Measurements from ENCODE around the gene SLC29A3.

SLC29A3 gene

GRCh38 chr10:71370031-71370430, 51.0 kb downstream of the SLC29A3 start:
- H3K27ac ChIP-seq (ENCODE audit: low read depth, low read length): no peak overlapping the region
- H3K4me3 ChIP-seq (ENCODE audit: low read depth, low read length): no peak overlapping the region
- no peak overlapping the region for H3K9ac ChIP-seq (ENCODE audit: low read depth, low read length)
- H3K27me3 ChIP-seq (ENCODE audit: control insufficient read depth, insufficient read depth, low read length): no peaks in the 10 kb centered on the region
- no peaks in the 10 kb centered on the region for H3K36me3 ChIP-seq (ENCODE audit: control insufficient read depth, insufficient read depth, low read length)
- H3K9me3 ChIP-seq (ENCODE audit: control insufficient read depth, insufficient read depth, low read length): no peaks in the 10 kb centered on the region
- no peaks in the 10 kb centered on the region for H3K4me1 ChIP-seq (ENCODE audit: control insufficient read depth, insufficient read depth, low read length)

GRCh38 chr10:71371750-71372166, 52.7 kb downstream of the SLC29A3 start:
- Histone ChIP-seq H3K9ac (ENCODE audit: low read depth, low read length) (no peak overlapping the region), H3K27ac (ENCODE audit: low read depth, low read length) (no peak overlapping the region)

GRCh38 chr10:71372882-71373495, 53.9 kb downstream of the SLC29A3 start:
- H3K9ac ChIP-seq (ENCODE audit: low read depth, low read length): no peak overlapping the region
- no peaks in the 10 kb centered on the region for H3K4me1 ChIP-seq (ENCODE audit: control insufficient read depth, insufficient read depth, low read length)
- no peak overlapping the region for H3K4me3 ChIP-seq (ENCODE audit: low read depth, low read length)

More at GRCh38 chr10:71371750-71372166, 52.7 kb downstream of the SLC29A3 start:
- H3K36me3 ChIP-seq (ENCODE audit: control insufficient read depth, insufficient read depth, low read length): no peaks in the 10 kb centered on the region
- no peaks in the 10 kb centered on the region for H3K9me3 ChIP-seq (ENCODE audit: control insufficient read depth, insufficient read depth, low read length)
- H3K4me3 ChIP-seq (ENCODE audit: low read depth, low read length): no peak overlapping the region
- no peaks in the 10 kb centered on the region for H3K4me1 ChIP-seq (ENCODE audit: control insufficient read depth, insufficient read depth, low read length)
- H3K27me3 ChIP-seq (ENCODE audit: control insufficient read depth, insufficient read depth, low read length): no peaks in the 10 kb centered on the region

GRCh38 chr10:71374481-71375233, 55.6 kb downstream of the SLC29A3 start:
- Histone ChIP-seq H3K27ac (ENCODE audit: low read depth, low read length) (no peak overlapping the region), H3K4me1 (ENCODE audit: control insufficient read depth, insufficient read depth, low read length) (no peaks in the 10 kb centered on the region), H3K9ac (ENCODE audit: low read depth, low read length) (no peak overlapping the region), H3K36me3 (ENCODE audit: control insufficient read depth, insufficient read depth, low read length) (no peaks in the 10 kb centered on the region), H3K4me3 (ENCODE audit: low read depth, low read length) (no peak overlapping the region), H3K27me3 (ENCODE audit: control insufficient read depth, insufficient read depth, low read length) (no peaks in the 10 kb centered on the region), H3K9me3 (ENCODE audit: control insufficient read depth, insufficient read depth, low read length) (no peaks in the 10 kb centered on the region)

More at GRCh38 chr10:71372882-71373495, 53.9 kb downstream of the SLC29A3 start:
- H3K36me3 ChIP-seq (ENCODE audit: control insufficient read depth, insufficient read depth, low read length): no peaks in the 10 kb centered on the region
- H3K9me3 ChIP-seq (ENCODE audit: control insufficient read depth, insufficient read depth, low read length): no peaks in the 10 kb centered on the region
- no peaks in the 10 kb centered on the region for H3K27me3 ChIP-seq (ENCODE audit: control insufficient read depth, insufficient read depth, low read length)
- no peak overlapping the region for H3K27ac ChIP-seq (ENCODE audit: low read depth, low read length)

- H3K9ac ChIP-seq (ENCODE audit: low read depth, low read length): no peak overlapping the region
- H3K27ac ChIP-seq (ENCODE audit: low read depth, low read length): no peak overlapping the region
- no peaks in the 10 kb centered on the region for H3K36me3 ChIP-seq (ENCODE audit: control insufficient read depth, insufficient read depth, low read length)
- H3K4me3 ChIP-seq (ENCODE audit: low read depth, low read length): no peak overlapping the region
- H3K9me3 ChIP-seq (ENCODE audit: control insufficient read depth, insufficient read depth, low read length): no peaks in the 10 kb centered on the region
- H3K4me1 ChIP-seq (ENCODE audit: control insufficient read depth, insufficient read depth, low read length): no peaks in the 10 kb centered on the region
- H3K27me3 ChIP-seq (ENCODE audit: control insufficient read depth, insufficient read depth, low read length): no peaks in the 10 kb centered on the region
Observed at GRCh38 chr10:71375952-71376351, 56.9 kb downstream of the SLC29A3 start.

GRCh38 chr10:71378336-71379117, 59.5 kb downstream of the SLC29A3 start:
- Histone ChIP-seq H3K9ac (ENCODE audit: low read depth, low read length) (no peak overlapping the region), H3K9me3 (ENCODE audit: control insufficient read depth, insufficient read depth, low read length) (no peaks in the 10 kb centered on the region), H3K27me3 (ENCODE audit: control insufficient read depth, insufficient read depth, low read length) (no peaks in the 10 kb centered on the region), H3K4me3 (ENCODE audit: low read depth, low read length) (no peak overlapping the region), H3K4me1 (ENCODE audit: control insufficient read depth, insufficient read depth, low read length) (no peaks in the 10 kb centered on the region), H3K36me3 (ENCODE audit: control insufficient read depth, insufficient read depth, low read length) (no peaks in the 10 kb centered on the region), H3K27ac (ENCODE audit: low read depth, low read length) (no peak overlapping the region)

GRCh38 chr10:71379118-71379766, 60.2 kb downstream of the SLC29A3 start:
- no peaks in the 10 kb centered on the region for H3K36me3 ChIP-seq (ENCODE audit: control insufficient read depth, insufficient read depth, low read length)
- H3K27ac ChIP-seq (ENCODE audit: low read depth, low read length): no peak overlapping the region
- H3K9ac ChIP-seq (ENCODE audit: low read depth, low read length): no peak overlapping the region
- H3K27me3 ChIP-seq (ENCODE audit: control insufficient read depth, insufficient read depth, low read length): no peaks in the 10 kb centered on the region
- no peaks in the 10 kb centered on the region for H3K4me1 ChIP-seq (ENCODE audit: control insufficient read depth, insufficient read depth, low read length)
- H3K4me3 ChIP-seq (ENCODE audit: low read depth, low read length): no peak overlapping the region
- H3K9me3 ChIP-seq (ENCODE audit: control insufficient read depth, insufficient read depth, low read length): no peaks in the 10 kb centered on the region

- Histone ChIP-seq H3K27ac (ENCODE audit: low read depth, low read length) (no peak overlapping the region), H3K36me3 (ENCODE audit: control insufficient read depth, insufficient read depth, low read length) (no peaks in the 10 kb centered on the region), H3K4me3 (ENCODE audit: low read depth, low read length) (no peak overlapping the region), H3K9me3 (ENCODE audit: control insufficient read depth, insufficient read depth, low read length) (no peaks in the 10 kb centered on the region), H3K4me1 (ENCODE audit: control insufficient read depth, insufficient read depth, low read length) (no peaks in the 10 kb centered on the region), H3K9ac (ENCODE audit: low read depth, low read length) (no peak overlapping the region), H3K27me3 (ENCODE audit: control insufficient read depth, insufficient read depth, low read length) (no peaks in the 10 kb centered on the region)
Observed at GRCh38 chr10:71380841-71381240, 61.8 kb downstream of the SLC29A3 start.

GRCh38 chr10:71381611-71382010, 62.6 kb downstream of the SLC29A3 start:
- no peaks in the 10 kb centered on the region for H3K9me3 ChIP-seq (ENCODE audit: control insufficient read depth, insufficient read depth, low read length)
- no peak overlapping the region for H3K9ac ChIP-seq (ENCODE audit: low read depth, low read length)
- H3K4me3 ChIP-seq (ENCODE audit: low read depth, low read length): no peak overlapping the region
- H3K27me3 ChIP-seq (ENCODE audit: control insufficient read depth, insufficient read depth, low read length): no peaks in the 10 kb centered on the region
- no peak overlapping the region for H3K27ac ChIP-seq (ENCODE audit: low read depth, low read length)
- H3K36me3 ChIP-seq (ENCODE audit: control insufficient read depth, insufficient read depth, low read length): no peaks in the 10 kb centered on the region
- no peaks in the 10 kb centered on the region for H3K4me1 ChIP-seq (ENCODE audit: control insufficient read depth, insufficient read depth, low read length)

GRCh38 chr10:71382028-71382427, 63.0 kb downstream of the SLC29A3 start:
- Histone ChIP-seq H3K27me3 (ENCODE audit: control insufficient read depth, insufficient read depth, low read length) (no peaks in the 10 kb centered on the region), H3K9ac (ENCODE audit: low read depth, low read length) (no peak overlapping the region), H3K4me3 (ENCODE audit: low read depth, low read length) (no peak overlapping the region), H3K9me3 (ENCODE audit: control insufficient read depth, insufficient read depth, low read length) (no peaks in the 10 kb centered on the region), H3K4me1 (ENCODE audit: control insufficient read depth, insufficient read depth, low read length) (no peaks in the 10 kb centered on the region), H3K36me3 (ENCODE audit: control insufficient read depth, insufficient read depth, low read length) (no peaks in the 10 kb centered on the region), H3K27ac (ENCODE audit: low read depth, low read length) (no peak overlapping the region)
